Naive thymus-derived CD4-positive, alpha-beta T cell (primary cell): ENCODE measurements around the gene DCTN4. TPM values are rescaled to one million over a fixed set of nuclear protein-coding genes. Genes with fewer than 3 reads are reported as not detected.
A peak's percentile ranks its signal among the peaks of the same experiment; 100 is the strongest.

Source experiments
- ATAC-seq: fragments of 150-1000 bp; cut with Tn5 transposase; 2 replicates; pipeline ENCODE4 v1.10.0; 2021; ENCODE audit warnings: mild to moderate bottlenecking, moderate library complexity
- CTCF ChIA-PET: fragments of 350-600 bp; sonication (Branson Sonifier 250); formaldehyde crosslinking; loops from one replicate; lab custom pipeline; 2021; ENCODE audit warnings: antibody characterized with exemption; lab: Charles Lee
- POLR2A ChIA-PET: fragments of 350-600 bp; sonication (Branson Sonifier 250); formaldehyde crosslinking; loops from one replicate; lab custom pipeline; 2021; ENCODE audit warnings: antibody characterized with exemption, inconsistent platforms; lab: Charles Lee
- DNase-seq, 9 donors: peaks; one replicate each; pipeline versions ENCODE4 v3.0.0 to v3.0.0-alpha.2; 2020 to 2022; ENCODE audit warnings: mixed read lengths in 1 of 9
- H3K27ac ChIP-seq: one replicate; pipeline ENCODE4 v1.7.0; 2013; ENCODE audit warnings: mild to moderate bottlenecking, low read depth, low read length, moderate library complexity
- H3K27me3 ChIP-seq, 2 donors: one replicate each; pipeline ENCODE4 v1.7.0; 2013; ENCODE audit warnings: low read length in 2 of 2, mild to moderate bottlenecking in 2 of 2, moderate library complexity in 2 of 2; ENCODE audit not compliant: control insufficient read depth in 2 of 2, insufficient read depth in 2 of 2
- H3K36me3 ChIP-seq, 3 experiments: 1 replicate in 2 of 3; 2 replicates in 1 of 3; pipeline ENCODE4 v1.7.0; 2013; ENCODE audit warnings: low read length in 3 of 3, mild to moderate bottlenecking in 3 of 3, moderate library complexity in 1 of 3; ENCODE audit not compliant: insufficient read depth in 3 of 3, control insufficient read depth in 2 of 3
- H3K4me1 ChIP-seq, 2 donors: one replicate each; pipeline ENCODE4 v1.7.0; 2013; ENCODE audit warnings: low read length in 2 of 2, mild to moderate bottlenecking in 2 of 2, moderate library complexity in 1 of 2; ENCODE audit not compliant: control insufficient read depth in 2 of 2, insufficient read depth in 2 of 2
- H3K4me3 ChIP-seq: 2 replicates; pipeline ENCODE4 v1.7.0; 2013; ENCODE audit warnings: mild to moderate bottlenecking, low read length
- H3K9me3 ChIP-seq, 3 experiments: 1 replicate in 2 of 3; 2 replicates in 1 of 3; pipeline ENCODE4 v1.7.0; 2013; ENCODE audit warnings: low read length in 3 of 3; ENCODE audit not compliant: control insufficient read depth in 2 of 3
- H3K27ac Mint-ChIP-seq, 9 donors: one replicate each; pipeline ENCODE4 v1.8.0; 2020 to 2022; ENCODE audit warnings: mixed read lengths in 9 of 9, mild to moderate bottlenecking in 8 of 9, moderate library complexity in 5 of 9, inconsistent platforms in 2 of 9
- H3K27me3 Mint-ChIP-seq, 5 donors: one replicate each; pipeline ENCODE4 v1.8.0; 2021 to 2022; ENCODE audit warnings: mixed read lengths in 5 of 5, mild to moderate bottlenecking in 1 of 5
- H3K36me3 Mint-ChIP-seq, 5 donors: one replicate each; pipeline ENCODE4 v1.8.0; 2020 to 2022; ENCODE audit warnings: mixed read lengths in 5 of 5, mild to moderate bottlenecking in 3 of 5, inconsistent platforms in 1 of 5
- H3K4me1 Mint-ChIP-seq, 7 donors: one replicate each; pipeline ENCODE4 v1.8.0; 2020 to 2022; ENCODE audit warnings: mixed read lengths in 7 of 7, mild to moderate bottlenecking in 3 of 7, inconsistent platforms in 1 of 7
- H3K4me3 Mint-ChIP-seq, 10 donors: one replicate each; pipeline ENCODE4 v1.8.0; 2020 to 2022; ENCODE audit warnings: mild to moderate bottlenecking in 10 of 10, mixed read lengths in 10 of 10, moderate library complexity in 6 of 10, inconsistent platforms in 2 of 10
- H3K9me3 Mint-ChIP-seq, 11 donors: one replicate each; pipeline ENCODE4 v1.8.0; 2020 to 2022; ENCODE audit warnings: mixed read lengths in 11 of 11, mild to moderate bottlenecking in 4 of 11, inconsistent platforms in 1 of 11, moderate library complexity in 1 of 11
- intact Hi-C, 2 donors: fragments of 100-400 bp; cut with micrococcal nuclease; formaldehyde crosslinking; loops; one replicate each; pipeline ENCODE4 v1.15.1; 2023
- polyA plus RNA-seq, 2 donors: library from polyadenylated mRNA; unstranded; fragments of 300-500 nt; fragmentation: Illumina TruSeq; gene quantifications; one replicate each; pipeline ENCODE4 v1.2.3, GENCODE V29; 2021
- total RNA-seq, 6 experiments: library from RNA in 5 of 6; stranded (reverse) in 5 of 6; gene quantifications; 1 replicate in 5 of 6; 2 replicates in 1 of 6; pipeline ENCODE4 v1.2.3 and lab custom pipeline; 2021 to 2026

Gene DCTN4
- total and polyA plus RNA-seq, 7 experiments from 2014 or later: 9.5 to 88.2 (median 46.8) TPM

DNA sequence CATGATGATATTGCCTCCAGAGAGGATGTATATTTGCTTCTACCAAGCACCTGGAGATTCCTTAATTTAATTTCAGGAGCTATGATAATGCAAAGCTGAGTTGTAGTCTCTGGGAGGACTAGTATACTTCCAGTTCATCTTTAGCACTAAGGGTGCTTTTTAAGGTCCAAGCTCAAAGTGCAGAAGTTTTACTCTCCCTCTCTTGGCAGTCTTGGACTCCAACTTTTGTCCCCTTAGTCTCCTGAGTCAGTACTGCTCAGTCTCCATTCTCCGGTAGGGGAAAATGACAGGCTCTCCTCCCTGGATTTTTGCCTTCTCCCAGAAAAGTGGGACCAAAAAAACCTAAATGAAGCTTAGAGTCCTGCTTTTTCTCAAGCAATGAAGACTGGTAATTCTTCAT, 28.1 kb upstream of the DCTN4 start:
- Mint-ChIP-seq H3K27me3 (no peaks in the 10 kb centered on the region), H3K4me1 (peaks cover 43 to 92% (median 86%) of the 10 kb centered on the region in 7 donors), H3K36me3 (peaks cover 0 to 25% (median 0%) of the 10 kb centered on the region in 5 donors), H3K9me3 (peaks cover 0 to 5% (median 0%) of the 10 kb centered on the region in 11 donors), H3K27ac (peak overlapping the region in 4 of 9 donors; percentile 34 to 95 (median 64)), H3K4me3 (peak overlapping the region in 2 of 10 donors; percentile 13 to 19)
- intact Hi-C loops: no loop called here
- POLR2A ChIA-PET: interaction anchor here (0.8 to 2.1 kb wide), 4 partner anchors 8 to 338 kb away, joined by 3 to 10 read pairs (median 5); partner anchors contain the start of genes DCTN4, RBM22 and SMIM3
- no peak for ATAC-seq
- no peaks in the 10 kb centered on the region for H3K9me3 ChIP-seq
- H3K4me1 ChIP-seq: peaks cover 17 to 39% of the 10 kb centered on the region in 2 donors
- no peak for DNase-seq
- H3K36me3 ChIP-seq: no peaks in the 10 kb centered on the region
- no peaks in the 10 kb centered on the region for H3K27me3 ChIP-seq
- CTCF ChIA-PET: interaction anchor here (0.6 to 1.7 kb wide), 7 partner anchors 8 to 368 kb away, joined by 3 to 7 read pairs (median 3); partner anchors contain the start of genes DCTN4 and SMIM3
- no peak overlapping the region for H3K4me3 ChIP-seq
- H3K27ac ChIP-seq: no peak overlapping the region

DNA sequence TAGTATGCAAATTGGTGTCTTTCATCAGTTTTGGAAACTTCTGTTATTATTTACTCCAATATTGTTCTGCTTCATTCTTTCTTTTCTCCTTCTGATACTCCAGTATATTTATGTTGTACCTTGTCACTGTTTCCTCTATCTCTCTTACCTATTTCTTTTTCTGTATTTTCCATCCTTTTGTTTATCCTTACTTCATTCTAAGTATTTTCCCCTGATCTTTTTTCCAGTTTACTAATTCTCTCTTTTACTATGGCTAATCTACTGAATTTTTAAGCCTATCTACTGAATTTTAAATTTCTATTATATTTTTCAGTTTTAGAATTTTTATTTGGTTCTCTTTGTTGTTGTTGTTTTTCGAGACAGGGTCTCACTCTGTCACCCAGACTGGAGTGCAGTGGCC, 27.1 kb upstream of the DCTN4 start:
- intact Hi-C loops: no loop called here
- H3K9me3 ChIP-seq: no peaks in the 10 kb centered on the region
- H3K27ac ChIP-seq: no peak overlapping the region
- Mint-ChIP-seq H3K9me3 (peaks cover 0 to 5% (median 0%) of the 10 kb centered on the region in 11 donors), H3K27ac (peak overlapping the region in 8 of 9 donors; percentile 29 to 95 (median 63)), H3K4me1 (peaks cover 44 to 94% (median 89%) of the 10 kb centered on the region in 7 donors), H3K4me3 (peak overlapping the region in 3 of 10 donors; percentile 26 to 45 (median 43)), H3K27me3 (no peaks in the 10 kb centered on the region), H3K36me3 (peaks cover 0 to 29% (median 0%) of the 10 kb centered on the region in 5 donors)
- no peaks in the 10 kb centered on the region for H3K27me3 ChIP-seq
- no peaks in the 10 kb centered on the region for H3K36me3 ChIP-seq
- POLR2A ChIA-PET: interaction anchor here (2.1 kb wide), 1 partner anchor 28 kb away, joined by 5 read pairs; the partner anchor contains the start of gene DCTN4
- DNase-seq (no peak), ATAC-seq (no peak)
- H3K4me3 ChIP-seq: no peak overlapping the region
- CTCF ChIA-PET: interaction anchor here (1.7 kb wide), 1 partner anchor 14 kb away, joined by 7 read pairs; no protein-coding TSS in a partner anchor
- H3K4me1 ChIP-seq: peaks cover 17 to 45% of the 10 kb centered on the region in 2 donors

DNA sequence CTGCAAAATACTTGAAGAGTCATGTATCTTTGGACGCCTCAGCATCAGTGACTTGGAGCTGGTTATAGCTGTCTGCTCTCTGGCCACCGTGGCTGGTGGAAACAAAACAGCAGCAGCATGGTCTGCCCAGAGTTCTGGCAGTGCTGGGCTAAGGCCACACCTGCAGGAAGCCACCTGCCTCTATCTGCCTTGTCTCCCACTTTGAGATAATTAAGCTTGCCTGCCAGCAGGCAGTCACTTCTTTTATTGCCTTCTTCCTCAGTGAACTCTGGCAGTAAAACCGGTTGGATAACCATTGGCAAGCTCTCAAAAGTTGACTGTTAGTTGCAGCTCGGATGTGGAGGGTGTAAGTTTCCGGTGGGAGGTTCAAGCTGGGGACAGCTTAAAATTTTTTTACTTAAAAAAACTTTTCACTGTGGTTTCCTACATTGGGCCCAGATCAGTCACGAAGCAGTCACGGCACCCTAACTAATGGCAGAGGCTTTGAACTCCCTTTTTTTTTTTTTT, 24.7 kb upstream of the DCTN4 start:
- DNase-seq (peak in 8 of 9 donors; percentile 56 to 87 (median 83)), ATAC-seq (peak; percentile 89)
- intact Hi-C loops: loop anchor here (1.0 to 5.0 kb wide), 13 partner anchors 25 to 469 kb away; partner anchors contain the start of genes CCDC69 (in 1 of the 2), CD74 (in 1 of the 2), GM2A (in 1 of the 2) and IRGM (in 1 of the 2)
- H3K27me3 Mint-ChIP-seq: no peaks in the 10 kb centered on the region
- Histone ChIP-seq H3K9me3 (no peaks in the 10 kb centered on the region), H3K36me3 (no peaks in the 10 kb centered on the region), H3K4me3 (peak overlapping the region; percentile 46), H3K27me3 (no peaks in the 10 kb centered on the region), H3K27ac (peak overlapping the region; percentile 67), H3K4me1 (peaks cover 17 to 47% of the 10 kb centered on the region in 2 donors)
- peaks cover 0 to 5% (median 0%) of the 10 kb centered on the region in 11 donors for H3K9me3 Mint-ChIP-seq
- H3K36me3 Mint-ChIP-seq: peaks cover 0 to 27% (median 0%) of the 10 kb centered on the region in 5 donors
- peak overlapping the region; percentile 58 to 98 (median 78) for H3K4me3 Mint-ChIP-seq
- ChIA-PET CTCF (interaction anchor here (0.6 to 1.9 kb wide), 11 partner anchors 9 to 274 kb away, joined by 3 to 13 read pairs (median 4); partner anchors contain the start of genes DCTN4, IRGM and RBM22), POLR2A (interaction anchor here (0.6 to 3.5 kb wide), 10 partner anchors 9 to 429 kb away, joined by 3 to 27 read pairs (median 4); partner anchors contain the start of genes DCTN4, IRGM, RBM22 and RPS14)
- peak overlapping the region; percentile 87 to 97 (median 93) for H3K27ac Mint-ChIP-seq
- peaks cover 44 to 91% (median 84%) of the 10 kb centered on the region in 7 donors for H3K4me1 Mint-ChIP-seq

DNA sequence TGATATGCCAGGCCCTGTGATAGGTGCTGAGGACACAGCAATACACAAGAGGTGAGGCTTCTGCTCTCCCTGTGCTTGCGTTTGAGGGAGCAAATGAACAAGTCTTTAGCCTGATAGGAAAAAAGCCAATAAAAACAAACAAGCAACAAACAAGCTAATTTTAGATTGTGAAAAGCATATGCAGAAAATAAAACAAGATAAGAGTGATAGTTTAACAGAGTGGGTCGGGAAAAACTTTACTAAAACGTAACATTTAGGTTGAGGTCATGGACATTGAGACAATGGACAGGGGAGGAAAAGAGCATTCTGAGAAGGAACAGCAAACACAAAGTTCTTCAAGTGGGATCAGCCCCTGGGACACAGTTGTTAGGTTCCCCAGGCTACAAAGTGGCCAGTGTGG, 24.0 kb upstream of the DCTN4 start:
- H3K36me3 ChIP-seq: no peaks in the 10 kb centered on the region
- peak overlapping the region; percentile 67 for H3K27ac ChIP-seq
- no peak for DNase-seq

DNA sequence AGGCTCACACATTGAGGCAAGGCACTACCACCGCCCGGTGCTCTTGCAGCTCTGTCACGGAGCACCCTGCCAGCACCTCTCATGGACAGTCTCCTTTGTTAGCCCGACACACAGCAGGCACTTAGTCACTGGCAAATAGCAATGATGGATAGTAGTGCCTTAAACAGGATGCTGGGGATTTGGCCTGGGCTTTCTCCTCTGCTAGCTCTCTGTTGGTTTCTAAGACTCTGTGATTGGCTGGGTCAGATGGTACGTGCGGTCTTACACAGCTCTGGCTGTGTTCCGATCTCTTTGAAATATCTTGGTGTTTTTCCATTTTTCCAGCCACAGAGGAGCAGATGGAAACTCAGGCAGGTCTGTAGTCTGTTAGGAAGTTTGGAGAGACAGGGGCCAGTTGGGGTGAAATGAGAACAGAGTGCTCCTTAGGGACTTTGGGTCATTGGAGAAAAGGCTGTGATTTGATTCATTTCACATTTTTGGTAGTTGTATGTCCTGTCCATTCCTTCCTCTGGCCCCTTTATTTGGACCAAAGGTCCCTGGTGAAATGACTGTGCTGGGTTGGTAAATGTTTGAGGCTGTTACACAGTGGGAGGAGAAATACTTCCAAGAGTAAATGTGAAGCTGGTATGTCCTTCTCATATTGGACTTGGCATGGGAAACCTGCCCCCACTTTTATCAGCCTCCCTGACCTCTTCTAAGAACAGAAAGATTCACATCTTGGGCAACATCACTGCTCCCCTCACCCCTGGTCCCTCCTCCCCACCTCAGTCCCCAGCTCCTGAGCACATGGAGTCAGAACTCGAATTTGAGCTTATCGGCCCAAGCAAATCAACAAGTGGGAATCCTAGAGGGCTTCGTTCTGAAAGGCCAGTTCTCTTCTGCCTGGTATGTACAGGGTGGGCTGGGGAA, 23.1 kb upstream of the DCTN4 start:
- H3K27me3 ChIP-seq: no peaks in the 10 kb centered on the region
- peak overlapping the region in 9 of 10 donors; percentile 5 to 98 (median 35) for H3K4me3 Mint-ChIP-seq
- H3K27ac ChIP-seq: peak overlapping the region; percentile 67
- no peaks in the 10 kb centered on the region for H3K27me3 Mint-ChIP-seq
- H3K27ac Mint-ChIP-seq: peak overlapping the region; percentile 87 to 97 (median 93)
- intact Hi-C loops: loop anchor here (2.0 to 5.0 kb wide), 7 partner anchors 45 to 471 kb away; partner anchors contain the start of genes CCDC69 (in 1 of the 2), GM2A (in 1 of the 2) and TNIP1 (in 1 of the 2)
- peaks cover 0 to 21% (median 0%) of the 10 kb centered on the region in 5 donors for H3K36me3 Mint-ChIP-seq
- ChIA-PET POLR2A (interaction anchor here (0.9 to 3.5 kb wide), 5 partner anchors 21 to 92 kb away, joined by 3 to 27 read pairs (median 5); partner anchors contain the start of genes DCTN4 and RBM22), CTCF (interaction anchor here (0.5 to 1.4 kb wide), 4 partner anchors 16 to 253 kb away, joined by 3 to 7 read pairs (median 4); partner anchors contain the start of gene RBM22)
- peaks cover 23 to 48% of the 10 kb centered on the region in 2 donors for H3K4me1 ChIP-seq
- no peak overlapping the region for H3K4me3 ChIP-seq
- no peak for ATAC-seq
- no peaks in the 10 kb centered on the region for H3K9me3 ChIP-seq
- no peaks in the 10 kb centered on the region for H3K36me3 ChIP-seq
- H3K9me3 Mint-ChIP-seq: peaks cover 0 to 5% (median 0%) of the 10 kb centered on the region in 11 donors
- peaks cover 45 to 91% (median 83%) of the 10 kb centered on the region in 7 donors for H3K4me1 Mint-ChIP-seq
- DNase-seq: no peak

More for the DNA sequence above, 24.0 kb upstream of the DCTN4 start:
- Histone ChIP-seq H3K4me3 (no peak overlapping the region), H3K4me1 (peaks cover 22 to 52% of the 10 kb centered on the region in 2 donors), H3K9me3 (no peaks in the 10 kb centered on the region), H3K27me3 (no peaks in the 10 kb centered on the region)
- ATAC-seq: no peak
- ChIA-PET CTCF (interaction anchor here (0.7 to 1.9 kb wide), 7 partner anchors 12 to 82 kb away, joined by 3 to 13 read pairs (median 4); partner anchors contain the start of genes IRGM and RBM22), POLR2A (interaction anchor here (1.0 to 3.5 kb wide), 5 partner anchors 19 to 92 kb away, joined by 3 to 27 read pairs (median 4); partner anchors contain the start of genes DCTN4 and RBM22)
- Mint-ChIP-seq H3K27ac (peak overlapping the region; percentile 87 to 97 (median 93)), H3K36me3 (peaks cover 0 to 27% (median 0%) of the 10 kb centered on the region in 5 donors), H3K9me3 (peaks cover 0 to 5% (median 0%) of the 10 kb centered on the region in 11 donors), H3K27me3 (no peaks in the 10 kb centered on the region), H3K4me1 (peaks cover 46 to 91% (median 89%) of the 10 kb centered on the region in 7 donors), H3K4me3 (peak overlapping the region; percentile 58 to 98 (median 78))
- intact Hi-C loops: loop anchor here (1.0 to 5.0 kb wide), 13 partner anchors 25 to 470 kb away; partner anchors contain the start of genes CCDC69 (in 1 of the 2), CD74 (in 1 of the 2), GM2A (in 1 of the 2) and IRGM (in 1 of the 2)
